Measurements from ENCODE around the gene EPC1.
"Not testable (repeated sequence)": the region's sequence is repeated elsewhere in the genome, so short reads cannot be mapped to it uniquely, and the experiment has no call there.

EPC1 gene

GRCh38 chr10:32265756-32266155, 81.2 kb downstream of the EPC1 start:
- DNase-seq (ENCODE audit: low read depth) = no peak
- no peak overlapping the region for H3K4me3 ChIP-seq (replicated peaks; ENCODE audit: low read depth, low read length)
- no peak for TF ChIP-seq CTCF (IDR thresholded peaks at IDR 0.05; ENCODE audit: low read length, missing control alignments)

- DNase-seq (ENCODE audit: low read depth) = no peak
- no peak overlapping the region for H3K4me3 ChIP-seq (replicated peaks; ENCODE audit: low read depth, low read length)
- TF ChIP-seq CTCF (IDR thresholded peaks at IDR 0.05; ENCODE audit: low read length, missing control alignments) = no peak
Observed at GRCh38 chr10:32263300-32263699, 83.7 kb downstream of the EPC1 start.

GRCh38 chr10:32259551-32259950, 87.4 kb downstream of the EPC1 start:
- H3K4me3 ChIP-seq (replicated peaks; ENCODE audit: low read depth, low read length) = no peak overlapping the region
- TF ChIP-seq CTCF (IDR thresholded peaks at IDR 0.05; ENCODE audit: low read length, missing control alignments) = no peak
- no peak for DNase-seq (ENCODE audit: low read depth)

GRCh38 chr10:32256613-32257437, 90.1 kb downstream of the EPC1 start:
- no peak overlapping the region for H3K4me3 ChIP-seq (replicated peaks; ENCODE audit: low read depth, low read length)
- peak; percentile 98 for TF ChIP-seq CTCF (IDR thresholded peaks at IDR 0.05; ENCODE audit: low read length, missing control alignments)
- DNase-seq (ENCODE audit: low read depth) = peak; percentile 58

- DNase-seq (ENCODE audit: low read depth) = no peak
- no peak for TF ChIP-seq CTCF (IDR thresholded peaks at IDR 0.05; ENCODE audit: low read length, missing control alignments)
- H3K4me3 ChIP-seq (replicated peaks; ENCODE audit: low read depth, low read length) = no peak overlapping the region
Observed at GRCh38 chr10:32253821-32254220, 93.1 kb downstream of the EPC1 start.

- no peak for DNase-seq (ENCODE audit: low read depth)
- TF ChIP-seq CTCF (IDR thresholded peaks at IDR 0.05; ENCODE audit: low read length, missing control alignments) = no peak
- no peak overlapping the region for H3K4me3 ChIP-seq (replicated peaks; ENCODE audit: low read depth, low read length)
Observed at GRCh38 chr10:32253276-32253675, 93.7 kb downstream of the EPC1 start.

- not testable (repeated sequence) for H3K4me3 ChIP-seq (replicated peaks; ENCODE audit: low read depth, low read length); DNase-seq (ENCODE audit: low read depth)
Observed at GRCh38 chr10:32250489-32250888, 96.5 kb downstream of the EPC1 start.
